H1 (cell line): ENCODE measurements around the gene DNAJC9. TPM values are rescaled to one million over a fixed set of nuclear protein-coding genes. Genes with fewer than 3 reads are reported as not detected.

ENCODE experiments used
- BRCA1 ChIP-seq: IDR thresholded peaks from 2 replicates; pipeline ENCODE4 v1.6.1; 2012; ENCODE audit warnings: low read depth, low read length, improper control_type of control experiment
- CREB1 ChIP-seq: IDR thresholded peaks from 2 replicates; pipeline ENCODE4 v1.6.1; 2012; ENCODE audit warnings: inconsistent platforms
- GTF2F1 ChIP-seq: IDR thresholded peaks from 2 replicates; pipeline ENCODE4 v1.6.1; 2012; ENCODE audit warnings: low read depth, low read length, improper control_type of control experiment, borderline replicate concordance
- NANOG ChIP-seq: IDR thresholded peaks from 2 replicates; pipeline ENCODE4 v1.6.1; 2011; ENCODE audit warnings: low read length, low read depth, mild to moderate bottlenecking, inconsistent platforms; ENCODE audit not compliant: insufficient read depth, poor library complexity, severe bottlenecking
- SIRT6 ChIP-seq: IDR thresholded peaks from one replicate; pipeline ENCODE4 v1.7.1; 2012; ENCODE audit warnings: low read length, inconsistent platforms
- TAF1 ChIP-seq: IDR thresholded peaks from 2 replicates; pipeline ENCODE4 v1.6.1; 2011; ENCODE audit warnings: mild to moderate bottlenecking, low read depth, low read length
- TEAD4 ChIP-seq: IDR thresholded peaks from 2 replicates; pipeline ENCODE4 v1.6.1; 2012; ENCODE audit warnings: low read depth, low read length, inconsistent platforms, mixed read lengths
- polyA plus RNA-seq, 7 experiments: library from polyadenylated mRNA; depleted of rRNA in 3 of 7; stranded (reverse) in 5 of 7; unstranded in 2 of 7; fragments of >200 nt in 5 of 7; fragments of 200-250 nt in 2 of 7; gene quantifications; 1 replicate in 5 of 7; 2 replicates in 1 of 7; 4 replicates in 1 of 7; pipeline versions ENCODE4 v1.2.1 to v1.2.3, GENCODE V29; 2011 to 2013; ENCODE audit warnings: missing spikeins in 2 of 7, mixed read lengths in 2 of 7
- total RNA-seq: library from RNA; stranded (reverse); fragmentation: NEBNext Ultra II Directional; extraction: Animal tissue kit (Norgen Biotek cat#: 25700); gene quantifications from 2 replicates; pipeline ENCODE4 v1.2.1, GENCODE V29; 2021
- TF ChIP-seq, protein P1 (sequence below): fragments of 300-600 bp; sonication (generic); IDR thresholded peaks from 2 replicates; pipeline ENCODE4 v1.7.1; 2012; ENCODE audit warnings: low read length, moderate library complexity, mild to moderate bottlenecking, inconsistent platforms; ENCODE audit not compliant: insufficient replicate concordance

DNAJC9 gene
- total and polyA plus RNA-seq, 2 of the 8 experiments (the other 6 are each of a cell fraction or from before 2014, with no cell fraction given), result 26.0 to 32.2 TPM

- TF ChIP-seq, protein P1, sequence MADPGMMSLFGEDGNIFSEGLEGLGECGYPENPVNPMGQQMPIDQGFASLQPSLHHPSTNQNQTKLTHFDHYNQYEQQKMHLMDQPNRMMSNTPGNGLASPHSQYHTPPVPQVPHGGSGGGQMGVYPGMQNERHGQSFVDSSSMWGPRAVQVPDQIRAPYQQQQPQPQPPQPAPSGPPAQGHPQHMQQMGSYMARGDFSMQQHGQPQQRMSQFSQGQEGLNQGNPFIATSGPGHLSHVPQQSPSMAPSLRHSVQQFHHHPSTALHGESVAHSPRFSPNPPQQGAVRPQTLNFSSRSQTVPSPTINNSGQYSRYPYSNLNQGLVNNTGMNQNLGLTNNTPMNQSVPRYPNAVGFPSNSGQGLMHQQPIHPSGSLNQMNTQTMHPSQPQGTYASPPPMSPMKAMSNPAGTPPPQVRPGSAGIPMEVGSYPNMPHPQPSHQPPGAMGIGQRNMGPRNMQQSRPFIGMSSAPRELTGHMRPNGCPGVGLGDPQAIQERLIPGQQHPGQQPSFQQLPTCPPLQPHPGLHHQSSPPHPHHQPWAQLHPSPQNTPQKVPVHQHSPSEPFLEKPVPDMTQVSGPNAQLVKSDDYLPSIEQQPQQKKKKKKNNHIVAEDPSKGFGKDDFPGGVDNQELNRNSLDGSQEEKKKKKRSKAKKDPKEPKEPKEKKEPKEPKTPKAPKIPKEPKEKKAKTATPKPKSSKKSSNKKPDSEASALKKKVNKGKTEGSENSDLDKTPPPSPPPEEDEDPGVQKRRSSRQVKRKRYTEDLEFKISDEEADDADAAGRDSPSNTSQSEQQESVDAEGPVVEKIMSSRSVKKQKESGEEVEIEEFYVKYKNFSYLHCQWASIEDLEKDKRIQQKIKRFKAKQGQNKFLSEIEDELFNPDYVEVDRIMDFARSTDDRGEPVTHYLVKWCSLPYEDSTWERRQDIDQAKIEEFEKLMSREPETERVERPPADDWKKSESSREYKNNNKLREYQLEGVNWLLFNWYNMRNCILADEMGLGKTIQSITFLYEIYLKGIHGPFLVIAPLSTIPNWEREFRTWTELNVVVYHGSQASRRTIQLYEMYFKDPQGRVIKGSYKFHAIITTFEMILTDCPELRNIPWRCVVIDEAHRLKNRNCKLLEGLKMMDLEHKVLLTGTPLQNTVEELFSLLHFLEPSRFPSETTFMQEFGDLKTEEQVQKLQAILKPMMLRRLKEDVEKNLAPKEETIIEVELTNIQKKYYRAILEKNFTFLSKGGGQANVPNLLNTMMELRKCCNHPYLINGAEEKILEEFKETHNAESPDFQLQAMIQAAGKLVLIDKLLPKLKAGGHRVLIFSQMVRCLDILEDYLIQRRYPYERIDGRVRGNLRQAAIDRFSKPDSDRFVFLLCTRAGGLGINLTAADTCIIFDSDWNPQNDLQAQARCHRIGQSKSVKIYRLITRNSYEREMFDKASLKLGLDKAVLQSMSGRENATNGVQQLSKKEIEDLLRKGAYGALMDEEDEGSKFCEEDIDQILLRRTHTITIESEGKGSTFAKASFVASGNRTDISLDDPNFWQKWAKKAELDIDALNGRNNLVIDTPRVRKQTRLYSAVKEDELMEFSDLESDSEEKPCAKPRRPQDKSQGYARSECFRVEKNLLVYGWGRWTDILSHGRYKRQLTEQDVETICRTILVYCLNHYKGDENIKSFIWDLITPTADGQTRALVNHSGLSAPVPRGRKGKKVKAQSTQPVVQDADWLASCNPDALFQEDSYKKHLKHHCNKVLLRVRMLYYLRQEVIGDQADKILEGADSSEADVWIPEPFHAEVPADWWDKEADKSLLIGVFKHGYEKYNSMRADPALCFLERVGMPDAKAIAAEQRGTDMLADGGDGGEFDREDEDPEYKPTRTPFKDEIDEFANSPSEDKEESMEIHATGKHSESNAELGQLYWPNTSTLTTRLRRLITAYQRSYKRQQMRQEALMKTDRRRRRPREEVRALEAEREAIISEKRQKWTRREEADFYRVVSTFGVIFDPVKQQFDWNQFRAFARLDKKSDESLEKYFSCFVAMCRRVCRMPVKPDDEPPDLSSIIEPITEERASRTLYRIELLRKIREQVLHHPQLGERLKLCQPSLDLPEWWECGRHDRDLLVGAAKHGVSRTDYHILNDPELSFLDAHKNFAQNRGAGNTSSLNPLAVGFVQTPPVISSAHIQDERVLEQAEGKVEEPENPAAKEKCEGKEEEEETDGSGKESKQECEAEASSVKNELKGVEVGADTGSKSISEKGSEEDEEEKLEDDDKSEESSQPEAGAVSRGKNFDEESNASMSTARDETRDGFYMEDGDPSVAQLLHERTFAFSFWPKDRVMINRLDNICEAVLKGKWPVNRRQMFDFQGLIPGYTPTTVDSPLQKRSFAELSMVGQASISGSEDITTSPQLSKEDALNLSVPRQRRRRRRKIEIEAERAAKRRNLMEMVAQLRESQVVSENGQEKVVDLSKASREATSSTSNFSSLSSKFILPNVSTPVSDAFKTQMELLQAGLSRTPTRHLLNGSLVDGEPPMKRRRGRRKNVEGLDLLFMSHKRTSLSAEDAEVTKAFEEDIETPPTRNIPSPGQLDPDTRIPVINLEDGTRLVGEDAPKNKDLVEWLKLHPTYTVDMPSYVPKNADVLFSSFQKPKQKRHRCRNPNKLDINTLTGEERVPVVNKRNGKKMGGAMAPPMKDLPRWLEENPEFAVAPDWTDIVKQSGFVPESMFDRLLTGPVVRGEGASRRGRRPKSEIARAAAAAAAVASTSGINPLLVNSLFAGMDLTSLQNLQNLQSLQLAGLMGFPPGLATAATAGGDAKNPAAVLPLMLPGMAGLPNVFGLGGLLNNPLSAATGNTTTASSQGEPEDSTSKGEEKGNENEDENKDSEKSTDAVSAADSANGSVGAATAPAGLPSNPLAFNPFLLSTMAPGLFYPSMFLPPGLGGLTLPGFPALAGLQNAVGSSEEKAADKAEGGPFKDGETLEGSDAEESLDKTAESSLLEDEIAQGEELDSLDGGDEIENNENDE, result no peak
- TF ChIP-seq NANOG, result no peak
- no peak for TF ChIP-seq SIRT6
- TF ChIP-seq GTF2F1, result no peak
- no peak for TF ChIP-seq BRCA1
- no peak for TF ChIP-seq TEAD4
- TF ChIP-seq TAF1, result no peak
- no peak for TF ChIP-seq CREB1
- TF ChIP-seq, all 59 proteins: peak for 0
Measured at GRCh38 chr10:73220989-73221388, 26.1 kb downstream of the DNAJC9 start (continued).
